HUDEP-2 (cell line): ENCODE measurements around the gene CCM2.

Source experiments
- DNase-seq, 76 experiments: peaks; one replicate each; lab custom pipeline; 2025; ENCODE audit not compliant: unreplicated experiment in 76 of 76; lab: John Stamatoyannopoulos, UW

CCM2 gene

DNA sequence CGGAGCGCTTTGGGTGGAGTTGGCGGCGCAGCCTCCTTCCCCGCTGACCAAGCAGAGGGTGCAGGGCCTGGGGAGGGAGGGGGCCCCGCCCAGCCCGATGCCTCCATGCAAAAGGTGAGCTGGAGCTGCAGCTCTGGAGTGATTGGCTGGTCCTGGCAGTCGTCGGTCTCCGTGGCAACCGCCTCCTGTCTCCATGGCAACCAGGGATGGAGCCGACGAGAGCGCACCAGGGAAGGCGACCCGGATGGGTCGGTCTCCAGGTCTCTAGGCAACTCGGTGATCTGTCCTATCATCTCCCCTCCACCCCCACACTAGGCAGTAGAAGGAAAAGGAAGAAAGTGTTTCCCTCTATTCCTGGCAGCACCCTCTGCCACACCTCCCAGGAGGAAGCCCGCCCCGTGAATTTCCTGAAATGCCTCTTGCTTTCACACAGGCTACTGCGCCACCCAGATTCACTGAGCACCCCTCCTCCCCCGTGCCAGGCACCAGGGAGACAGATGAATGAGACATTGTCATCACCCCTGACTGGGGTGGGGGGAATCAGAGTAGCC lies 89.4 kb downstream of the CCM2 start:
- DNase-seq = peak in 24 of 76 experiments; percentile 1 to 48 (median 18)

DNA sequence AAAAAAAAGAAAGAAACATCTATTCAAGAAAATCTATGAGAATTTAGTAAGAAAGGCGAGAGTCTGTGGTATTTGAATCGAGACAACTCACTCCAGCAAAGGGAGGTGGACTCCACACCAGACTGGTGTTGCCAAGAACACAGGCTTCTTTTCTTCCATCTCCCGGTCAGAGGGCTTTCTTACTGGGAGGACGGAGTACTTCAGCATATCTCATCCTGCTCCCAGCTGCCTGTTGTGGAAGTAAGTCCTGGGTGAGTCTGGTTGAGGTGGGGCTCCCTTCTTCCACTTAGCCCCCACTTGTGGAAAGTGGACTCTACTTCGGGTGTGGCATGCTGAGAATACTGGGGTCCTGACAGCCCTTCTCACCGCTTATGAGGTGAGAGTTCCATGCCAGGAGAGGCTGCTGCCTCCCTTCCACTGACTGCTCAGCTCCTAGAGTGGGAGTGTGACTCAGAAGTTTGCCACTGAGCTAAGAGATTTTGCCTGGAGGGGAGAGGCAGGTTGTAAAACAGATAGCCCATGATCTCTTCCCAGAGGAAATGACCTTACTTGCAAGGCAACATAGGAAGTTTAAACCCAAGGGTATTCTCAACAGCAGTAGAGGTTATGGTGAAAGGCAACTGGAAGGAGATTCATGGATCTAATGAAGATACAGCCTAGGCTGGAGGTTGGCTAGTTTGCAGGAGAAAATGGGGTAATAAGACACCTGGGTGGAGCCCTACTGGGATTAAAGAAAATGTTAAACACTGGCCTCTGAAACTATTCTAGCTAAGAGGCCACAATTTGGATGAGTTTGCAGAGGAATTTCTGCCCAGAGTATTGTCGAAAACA lies 92.3 kb downstream of the CCM2 start:
- DNase-seq = no peak

DNA sequence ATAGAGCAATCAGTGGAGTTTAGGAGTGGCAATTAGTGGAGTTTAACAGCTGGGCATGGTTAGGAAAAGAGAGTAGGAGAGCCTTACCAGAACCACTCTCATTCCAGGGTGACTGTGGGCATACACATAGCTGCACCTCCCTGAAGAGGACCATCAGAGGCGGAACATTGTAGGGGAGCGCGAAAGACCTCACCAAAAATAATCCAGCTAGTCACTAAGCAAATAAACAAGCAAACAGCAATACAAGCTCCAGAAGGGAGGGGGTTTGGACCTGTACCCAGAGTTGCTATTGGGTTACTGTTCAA lies 92.9 kb downstream of the CCM2 start:
- DNase-seq = no peak

DNA sequence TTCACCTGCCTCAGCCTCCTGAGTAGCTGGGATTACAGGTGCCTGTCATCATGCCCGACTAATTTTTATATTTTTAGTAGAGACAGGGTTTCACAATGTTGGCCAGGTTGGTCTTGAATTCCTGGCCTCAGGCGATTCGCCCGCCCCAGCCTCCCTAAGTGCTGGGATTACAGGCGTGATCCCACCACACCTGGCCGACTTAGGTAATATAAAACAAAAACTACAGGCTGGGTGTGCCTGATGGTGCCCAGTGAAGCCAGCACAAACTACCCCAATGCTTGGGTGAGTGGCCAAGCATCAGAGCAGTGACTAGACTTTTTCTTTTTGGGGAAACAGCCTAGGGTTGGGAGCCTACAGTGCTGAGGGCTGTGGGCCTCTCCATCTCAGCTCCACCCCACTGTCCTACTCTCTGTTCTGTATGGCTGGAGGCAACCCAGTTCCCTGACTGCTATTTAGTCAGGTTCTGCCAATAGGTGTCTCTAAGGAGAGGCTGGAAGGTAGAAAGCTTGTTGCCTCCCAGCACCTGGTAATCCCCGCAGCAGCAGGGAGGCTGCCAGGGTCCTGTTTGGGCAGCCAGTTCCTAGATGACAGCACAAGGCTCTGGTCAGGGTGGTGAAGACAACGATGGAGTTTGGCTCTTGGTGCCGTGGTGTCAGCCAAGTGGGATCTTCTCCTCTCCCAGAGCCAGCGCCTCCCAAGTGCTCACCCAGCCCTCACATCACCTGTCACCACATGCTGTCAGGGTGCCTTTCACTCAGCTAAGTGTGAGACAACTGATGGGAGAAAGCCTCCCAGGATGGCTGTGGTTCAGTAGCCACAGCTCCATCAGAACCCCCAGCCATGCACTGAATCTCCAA lies 99.2 kb downstream of the CCM2 start:
- no peak for DNase-seq

DNA sequence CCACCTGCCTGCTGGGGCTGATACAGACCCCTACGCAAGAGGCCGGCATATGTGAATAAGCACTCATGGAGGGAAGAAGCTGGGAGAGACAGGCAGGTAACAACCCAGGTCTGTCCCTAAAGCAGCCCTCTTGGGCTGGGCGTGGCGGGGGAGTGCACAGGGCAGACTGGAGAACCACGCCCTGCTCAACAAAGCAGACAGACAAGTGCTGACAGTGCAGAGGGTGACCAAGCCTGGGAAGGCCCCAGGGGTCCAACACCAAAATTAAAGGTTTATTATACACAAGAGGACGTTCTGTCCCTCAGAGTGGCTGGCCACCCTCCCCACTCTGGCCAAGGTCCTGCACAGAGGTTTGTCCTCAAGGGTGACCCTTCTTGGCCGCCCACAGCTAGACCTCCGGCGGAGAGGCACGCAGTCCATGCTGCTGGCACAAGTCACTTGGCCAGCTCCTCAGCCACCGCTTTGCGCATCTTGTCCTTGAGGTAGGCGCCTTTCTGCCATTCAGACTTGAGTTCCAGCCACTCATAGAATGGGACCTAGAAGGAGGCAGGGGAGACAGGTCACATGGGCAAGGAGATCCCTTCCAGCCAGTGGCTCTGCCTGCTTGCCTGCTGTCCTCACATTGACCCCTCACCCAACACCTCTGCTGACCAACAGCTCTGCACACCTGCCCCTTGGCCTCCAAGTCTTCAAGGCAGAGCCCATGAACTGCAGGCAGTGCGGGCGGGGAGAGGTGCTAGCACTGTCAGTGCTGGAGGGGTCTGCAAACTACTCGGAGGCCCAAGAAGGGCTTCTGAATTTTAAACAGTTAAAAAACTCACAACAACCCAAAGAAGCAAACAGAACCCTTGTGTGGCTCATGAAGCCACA lies 100.1 kb downstream of the CCM2 start:
- DNase-seq = no peak

DNA sequence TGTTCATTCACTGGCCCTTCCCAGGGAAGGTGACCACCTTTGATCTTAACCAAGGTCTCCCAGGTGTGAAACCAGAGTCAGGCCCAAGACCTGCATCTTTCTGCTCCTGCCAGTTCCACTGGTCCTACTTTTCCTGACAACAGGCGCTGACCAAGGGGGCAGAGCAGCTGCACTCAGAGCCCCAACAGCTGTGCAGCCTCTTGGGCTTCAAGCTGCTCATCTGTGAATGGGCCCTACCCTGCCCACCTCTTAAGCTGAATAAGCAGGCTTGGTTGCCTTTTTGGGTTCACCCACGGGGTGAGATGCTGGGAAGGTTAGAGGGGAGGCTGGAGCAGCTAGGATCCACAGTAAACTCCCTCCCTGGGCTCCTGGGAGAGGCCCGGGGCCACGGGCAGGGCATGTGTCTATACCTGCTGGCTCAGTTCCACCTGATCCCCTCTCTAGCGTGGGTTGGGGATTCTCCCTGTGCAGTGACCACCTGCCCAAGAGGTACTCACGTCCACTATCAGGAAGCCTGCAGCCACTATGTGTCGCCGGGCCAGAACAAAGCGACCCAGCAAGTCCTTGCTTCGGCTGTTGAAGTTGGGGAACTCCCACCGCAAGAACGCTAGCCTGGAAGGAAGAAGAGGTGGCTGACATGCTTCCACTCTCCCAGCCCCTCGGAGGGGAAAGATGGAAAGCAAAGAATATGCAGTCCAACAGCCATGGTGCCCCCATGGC lies 100.9 kb downstream of the CCM2 start:
- no peak for DNase-seq

DNA sequence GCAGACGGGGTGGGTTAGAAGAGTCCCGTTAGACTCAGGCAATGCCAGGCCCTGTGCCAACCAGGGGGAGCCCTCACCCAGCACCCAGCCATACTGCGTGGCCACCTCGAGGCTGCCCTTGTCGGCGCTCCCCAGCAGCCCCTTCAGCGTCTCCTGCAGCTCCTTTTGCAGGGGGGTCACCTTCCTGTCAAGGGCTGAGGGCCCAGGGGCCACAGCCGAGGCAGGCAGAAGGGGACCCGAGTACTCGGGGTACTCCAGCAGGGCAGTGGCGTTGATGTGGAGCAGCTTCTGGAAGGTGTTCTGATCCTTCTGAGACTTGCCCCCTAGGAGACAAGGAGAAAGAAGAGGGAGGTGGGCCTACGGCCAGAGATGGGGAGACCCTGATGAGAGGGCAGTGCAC lies 101.7 kb downstream of the CCM2 start:
- DNase-seq = no peak

DNA sequence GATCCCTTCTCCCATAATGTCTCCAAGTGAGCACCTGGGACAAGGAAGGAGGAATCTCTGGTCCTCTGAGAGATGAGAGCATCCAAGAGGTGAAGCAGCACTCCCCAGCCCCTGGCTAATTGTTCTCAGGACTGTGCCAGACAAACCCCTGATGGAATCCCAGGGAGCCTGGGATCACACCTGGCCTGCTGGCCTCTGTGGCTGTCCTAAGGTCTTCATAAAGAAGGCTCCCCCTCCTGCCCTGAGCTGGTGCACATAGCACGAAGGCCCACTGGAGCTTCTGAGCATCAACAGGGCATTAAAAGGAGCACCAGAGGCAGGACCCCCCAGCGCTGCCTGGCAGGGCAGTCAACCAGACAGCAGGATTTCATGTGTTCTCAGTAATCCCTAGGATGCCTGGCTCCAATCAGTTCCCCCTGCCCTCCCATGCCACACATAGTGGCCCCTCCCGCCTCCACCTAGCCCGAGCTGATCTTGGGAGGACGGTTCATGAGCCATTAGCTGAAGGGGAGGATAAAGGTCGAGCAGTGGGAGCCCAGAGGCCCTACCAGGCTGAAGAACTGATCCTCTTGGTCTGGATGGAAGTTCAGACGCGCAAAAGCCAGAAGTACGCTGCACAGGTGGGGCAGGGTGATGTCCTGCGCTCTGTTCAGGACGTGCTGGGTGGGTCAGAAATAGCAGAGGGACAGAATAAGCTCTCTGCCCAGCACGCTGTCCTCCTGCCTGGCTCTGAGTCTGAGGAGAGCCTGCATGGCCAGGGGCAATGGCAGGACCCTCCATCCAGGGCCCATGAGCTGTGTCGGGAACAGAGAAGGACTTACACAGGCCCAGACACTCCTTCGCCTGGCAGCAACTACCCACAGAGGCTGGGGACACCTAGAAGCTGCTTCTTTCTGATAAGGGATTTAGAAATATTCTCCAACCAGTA lies 103.0 kb downstream of the CCM2 start:
- DNase-seq = no peak

DNA sequence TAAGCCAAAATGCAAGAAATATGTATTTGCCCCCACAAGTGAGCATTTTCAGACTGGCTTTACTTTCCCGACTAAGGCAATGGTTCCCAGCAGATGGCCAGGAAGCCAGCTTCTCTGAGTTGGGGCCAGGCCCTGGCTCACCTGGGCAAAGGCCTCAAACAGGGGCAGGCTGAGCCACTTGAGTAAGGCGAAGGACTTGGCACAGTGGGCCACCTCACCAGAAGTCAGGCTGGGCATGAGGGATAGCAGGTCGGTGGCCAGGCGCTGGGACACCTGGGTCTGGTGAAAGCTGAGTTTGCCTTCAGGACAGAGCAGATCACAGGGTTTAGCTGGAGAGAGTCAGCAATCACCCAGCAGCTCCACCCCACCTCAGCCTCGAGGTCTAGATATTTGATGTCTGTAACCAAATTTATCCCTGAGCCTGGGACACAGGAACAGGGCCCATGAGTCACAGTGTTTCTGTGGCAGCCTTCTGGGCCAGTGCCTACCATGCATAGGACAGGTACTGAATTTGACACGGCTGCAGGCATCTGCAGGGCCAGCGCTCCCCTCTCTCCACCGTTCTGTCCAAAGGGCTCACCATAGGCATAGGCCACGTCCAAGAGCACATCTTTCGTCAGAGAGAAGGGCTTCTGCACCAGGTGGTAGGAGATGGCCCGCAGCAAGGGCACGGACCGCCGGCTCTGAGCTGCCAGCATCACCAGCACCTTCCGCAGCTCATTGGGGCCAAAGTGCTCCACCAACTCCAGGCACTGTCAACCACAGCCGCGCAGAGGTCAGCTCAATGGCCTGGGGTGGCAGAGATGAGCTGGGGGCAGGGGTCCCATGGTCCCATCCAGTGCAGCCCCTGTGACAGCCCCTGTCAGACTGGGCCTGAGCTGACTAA lies 104.2 kb downstream of the CCM2 start:
- no peak for DNase-seq

DNA sequence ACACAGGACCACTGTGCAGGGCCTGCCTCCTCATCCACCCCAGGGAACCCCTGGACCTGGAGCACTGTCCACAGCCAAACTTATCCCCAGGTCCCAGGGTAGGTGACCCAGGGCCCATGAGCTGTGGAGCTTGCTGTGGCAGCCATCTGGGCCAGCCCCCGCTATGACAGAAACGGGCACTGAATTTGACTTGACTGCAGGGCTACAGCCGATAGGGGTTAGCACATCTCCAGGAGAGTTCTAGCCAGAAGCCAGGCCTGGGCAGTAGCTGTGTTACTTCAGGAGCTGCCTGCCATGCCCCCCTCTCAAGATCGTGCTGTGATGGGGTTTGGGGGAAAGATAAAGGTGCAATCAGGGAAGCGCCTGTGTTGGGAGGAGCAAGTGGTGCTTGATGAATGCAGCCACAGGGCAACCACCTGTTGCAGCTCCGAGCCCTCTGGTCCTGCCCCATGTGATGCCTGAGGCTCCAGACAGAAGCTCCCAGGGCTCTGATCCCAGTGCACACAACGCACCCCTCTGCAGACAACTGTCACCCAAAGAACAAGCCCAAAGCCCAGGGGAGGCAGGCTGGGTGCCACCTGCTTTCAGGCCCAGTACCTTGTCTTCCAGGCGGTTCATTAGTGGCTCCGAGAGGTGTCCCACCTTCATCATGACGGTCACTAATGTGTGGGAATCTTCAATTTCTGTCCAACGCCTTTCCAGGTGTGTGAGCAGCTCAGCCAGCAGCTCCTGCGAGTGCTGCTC lies 105.0 kb downstream of the CCM2 start:
- no peak for DNase-seq

DNA sequence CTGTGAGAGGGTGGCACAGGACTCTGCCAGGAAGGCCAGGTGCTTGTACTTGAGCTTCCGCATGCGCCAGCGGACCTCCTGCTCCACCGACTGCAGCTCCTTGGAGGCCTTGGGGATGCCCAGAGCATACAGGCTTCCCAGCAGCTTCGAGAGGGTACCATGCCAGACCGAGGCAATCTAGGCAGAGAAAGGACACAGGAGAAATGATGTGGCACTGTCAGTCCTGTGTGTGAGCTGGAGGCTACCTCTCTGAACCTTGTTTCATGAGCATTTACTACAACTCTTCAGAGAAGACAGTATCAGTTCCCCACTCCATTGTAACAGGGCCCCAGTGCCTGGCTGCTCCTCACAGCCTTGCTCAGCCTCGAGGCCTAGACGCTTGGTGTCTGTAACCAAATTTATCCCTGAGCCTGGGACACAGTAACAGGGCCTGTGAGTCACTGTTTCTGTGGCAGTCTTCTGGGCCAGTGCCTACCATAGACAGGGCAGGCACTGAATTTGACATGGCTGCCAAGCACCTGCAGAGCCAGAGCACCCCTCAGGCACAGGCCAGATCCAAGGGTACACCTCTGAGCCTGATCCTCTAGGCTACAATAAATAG lies 105.7 kb downstream of the CCM2 start:
- DNase-seq = no peak

DNA sequence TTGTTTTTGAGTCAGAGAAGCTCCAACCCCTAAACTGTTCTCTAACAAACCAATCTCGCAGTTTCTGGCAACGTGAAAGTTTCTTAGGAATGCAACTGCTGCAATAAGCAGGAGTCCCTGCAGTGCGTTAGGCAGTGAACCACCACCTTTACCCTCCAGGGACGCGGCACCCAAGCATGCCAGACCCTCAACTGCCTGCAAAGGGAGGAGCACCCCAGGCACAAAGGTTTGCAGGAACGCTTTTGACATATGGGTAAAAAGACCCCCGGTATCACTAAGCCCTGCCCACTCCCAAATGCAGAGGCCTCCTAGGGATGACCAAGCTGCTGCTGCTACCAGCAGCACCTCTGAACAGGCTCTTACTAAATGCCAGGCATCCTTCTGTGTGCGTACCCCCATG lies 106.8 kb downstream of the CCM2 start:
- DNase-seq = no peak

DNA sequence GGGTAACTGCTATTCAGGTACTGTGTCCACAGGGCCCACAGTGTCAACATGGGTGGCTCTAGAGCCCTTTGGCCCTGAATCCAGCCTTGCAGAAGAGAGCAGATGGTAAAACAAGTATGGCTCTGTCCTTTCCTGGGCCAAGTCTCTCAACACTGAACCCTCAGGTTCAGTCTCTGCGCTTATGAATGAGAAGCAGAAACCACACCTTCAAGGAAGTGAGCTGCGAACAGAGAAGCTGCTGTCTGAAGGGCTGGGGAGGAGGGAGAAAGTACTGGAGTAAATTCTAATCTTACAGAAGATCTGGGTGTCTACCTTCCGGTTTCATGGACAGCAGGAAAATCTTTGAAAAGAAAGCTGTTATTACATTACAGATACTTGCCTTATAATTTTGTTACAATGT lies 107.4 kb downstream of the CCM2 start:
- no peak for DNase-seq

DNA sequence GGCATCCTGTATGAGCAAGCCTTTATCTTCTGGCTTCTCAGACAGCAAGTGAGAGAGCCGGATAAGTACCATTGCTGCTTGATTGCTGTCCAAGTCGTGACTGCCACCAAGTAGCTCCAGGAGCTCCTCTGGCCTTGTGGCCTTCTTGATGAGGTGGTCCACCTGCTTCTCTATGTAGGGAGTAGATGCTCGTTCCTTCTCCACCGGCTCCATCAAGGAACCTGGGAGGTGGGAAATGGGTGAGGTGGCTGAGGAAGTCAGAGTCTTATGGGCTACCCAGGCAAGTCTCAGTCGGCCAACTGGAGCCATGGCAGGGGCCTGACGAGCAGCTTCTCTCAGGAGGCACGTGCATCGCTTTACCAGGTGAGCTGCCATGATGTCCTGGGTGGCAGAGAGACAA lies 108.9 kb downstream of the CCM2 start:
- DNase-seq = no peak

DNA sequence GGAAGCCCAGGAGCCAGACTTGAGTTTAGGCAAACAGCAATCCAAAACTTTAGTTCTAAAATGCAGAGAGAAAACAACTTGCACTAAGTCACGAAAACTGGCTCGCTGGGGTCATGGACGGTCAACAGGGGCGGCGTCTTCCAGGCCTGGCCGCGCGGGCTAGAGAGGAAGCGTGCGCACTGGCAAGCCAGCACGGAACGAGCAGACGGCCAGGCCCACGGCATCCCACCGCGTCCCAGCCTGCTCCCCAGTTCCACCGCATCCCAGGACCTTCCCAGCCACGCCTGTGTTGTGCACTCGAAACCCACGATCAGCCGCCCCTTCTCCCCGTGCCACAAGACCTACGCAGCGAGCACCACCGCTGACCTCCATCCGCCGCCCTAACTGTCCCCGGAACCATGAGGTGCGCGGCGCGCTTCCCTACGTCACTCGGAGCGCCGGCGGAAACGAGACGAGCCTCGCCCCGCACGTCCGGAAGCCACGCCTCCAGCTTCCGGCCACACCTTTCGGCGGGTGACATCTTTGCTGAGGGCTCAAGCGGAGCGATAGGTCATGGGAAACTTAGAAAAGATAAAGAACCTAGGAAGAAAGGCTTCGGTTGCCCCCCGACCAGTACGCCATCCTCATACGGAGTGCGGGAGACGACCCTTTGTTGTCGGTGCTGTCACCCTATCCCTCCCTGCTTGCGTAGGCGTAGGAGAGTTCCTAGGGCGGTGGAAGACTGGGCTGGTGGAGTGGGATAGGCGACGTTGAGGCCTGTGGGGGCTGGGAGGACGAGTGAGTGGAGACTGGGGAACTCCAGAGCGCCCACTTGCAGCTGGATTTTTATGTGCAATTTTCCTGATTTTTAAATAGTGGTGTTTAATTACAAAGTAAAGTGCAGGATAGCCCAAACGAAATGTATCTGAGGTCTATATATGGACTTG lies 111.6 kb downstream of the CCM2 start, which contains the start of gene TBRG4:
Gene TBRG4 (minus strand): TSS at position 400 of the 926 bp plus-strand sequence. CDS start 2,460 bp downstream, outside the sequence.
- DNase-seq = peak; percentile 35 to 93 (median 86)

DNA sequence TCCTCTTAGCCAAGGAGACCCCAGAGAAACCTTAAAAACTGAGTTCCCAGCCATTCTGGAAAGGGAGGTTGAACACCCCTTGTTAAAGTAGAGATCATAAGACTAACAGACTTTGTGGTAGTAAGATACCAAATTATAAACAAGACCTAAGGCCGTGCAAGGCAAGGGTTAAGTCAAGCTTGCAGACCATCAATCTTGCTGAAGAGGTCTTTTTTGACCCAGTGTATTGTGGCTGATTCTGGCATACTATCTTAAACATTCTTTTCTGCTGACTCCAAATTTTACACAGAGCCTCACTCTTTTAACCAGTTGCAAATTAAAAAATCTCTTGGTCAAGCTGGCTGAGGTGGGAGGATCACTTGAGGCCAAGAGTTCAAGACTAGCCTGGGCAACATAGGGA lies 112.6 kb downstream of the CCM2 start:
- DNase-seq = no peak
